ENCODE data around the gene IRF6. TPM values are rescaled to one million over a fixed set of nuclear protein-coding genes. Genes with fewer than 3 reads are reported as not detected.
"Not testable (repeated sequence)": the region's sequence is repeated elsewhere in the genome, so short reads cannot be mapped to it uniquely, and the experiment has no call there.

IRF6 gene
- polyA plus RNA-seq, 2 donors = 36.7 to 50.3 TPM

DNA sequence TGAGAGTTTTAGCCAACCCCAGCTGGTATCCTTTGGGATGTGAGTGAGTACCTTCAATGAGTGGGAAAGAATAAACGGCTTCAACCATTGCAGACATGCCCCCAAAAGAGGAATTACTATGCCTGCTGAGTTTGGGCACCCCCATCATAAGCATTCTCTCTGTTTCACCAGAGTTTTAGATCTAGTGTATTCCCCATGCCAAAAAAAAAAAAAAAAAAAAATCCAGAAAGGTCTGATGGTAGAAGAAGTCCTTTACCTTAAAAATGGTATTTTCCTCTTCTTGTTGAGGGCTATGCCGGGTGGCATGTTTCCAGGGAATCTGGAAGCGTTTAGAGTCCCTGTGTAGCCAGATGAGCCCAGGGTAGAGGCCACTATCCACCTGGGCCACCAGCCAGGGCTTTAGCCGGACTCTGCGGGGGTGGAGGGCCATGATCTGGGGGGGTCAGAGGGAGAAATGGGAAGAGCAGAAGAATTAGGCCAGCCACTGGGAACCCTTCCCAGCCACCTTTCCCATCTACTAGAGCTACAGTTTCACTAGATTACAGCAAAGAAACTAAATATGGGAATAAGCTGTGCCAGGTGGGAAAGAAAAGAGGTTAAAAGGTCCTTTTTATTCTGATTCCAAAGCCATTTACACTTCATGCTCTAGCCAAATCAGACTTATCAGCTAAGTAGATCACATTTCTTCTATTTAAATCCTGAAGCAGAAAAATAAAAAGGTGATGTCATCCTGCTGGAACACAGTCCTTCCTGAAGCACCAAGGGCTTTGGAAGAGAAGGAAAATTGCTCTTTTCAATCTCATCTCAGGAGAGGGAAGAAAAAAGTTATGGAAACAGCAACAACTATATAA lies 4.7 kb downstream of the IRF6 start:
- Histone ChIP-seq H3K4me1 (ENCODE audit: control insufficient read depth in 2 of 2, insufficient read depth in 2 of 2, low read length in 1 of 2) (peaks cover 0 to 6% of the 10 kb centered on the region in 2 donors), H3K27me3 (ENCODE audit: control insufficient read depth in 1 of 2, insufficient read depth in 2 of 2, low read length in 2 of 2) (no peaks in the 10 kb centered on the region), H3K36me3 (ENCODE audit: control insufficient read depth in 2 of 2, insufficient read depth in 2 of 2, low read length in 1 of 2) (peaks cover 2 to 10% of the 10 kb centered on the region in 2 donors), H3K4me3 (ENCODE audit: low read depth in 1 of 2, low read length in 2 of 2) (no peak overlapping the region), H3K9me3 (ENCODE audit: control insufficient read depth in 2 of 2, insufficient read depth in 1 of 2, low read depth in 1 of 2, low read length in 1 of 2) (no peaks in the 10 kb centered on the region), H3K27ac (ENCODE audit: low read depth in 2 of 2, low read length in 1 of 2) (no peak overlapping the region)
- 54 to 65% methylated on average over 5 of the region's 5 CpGs for WGBS, 2 donors

DNA sequence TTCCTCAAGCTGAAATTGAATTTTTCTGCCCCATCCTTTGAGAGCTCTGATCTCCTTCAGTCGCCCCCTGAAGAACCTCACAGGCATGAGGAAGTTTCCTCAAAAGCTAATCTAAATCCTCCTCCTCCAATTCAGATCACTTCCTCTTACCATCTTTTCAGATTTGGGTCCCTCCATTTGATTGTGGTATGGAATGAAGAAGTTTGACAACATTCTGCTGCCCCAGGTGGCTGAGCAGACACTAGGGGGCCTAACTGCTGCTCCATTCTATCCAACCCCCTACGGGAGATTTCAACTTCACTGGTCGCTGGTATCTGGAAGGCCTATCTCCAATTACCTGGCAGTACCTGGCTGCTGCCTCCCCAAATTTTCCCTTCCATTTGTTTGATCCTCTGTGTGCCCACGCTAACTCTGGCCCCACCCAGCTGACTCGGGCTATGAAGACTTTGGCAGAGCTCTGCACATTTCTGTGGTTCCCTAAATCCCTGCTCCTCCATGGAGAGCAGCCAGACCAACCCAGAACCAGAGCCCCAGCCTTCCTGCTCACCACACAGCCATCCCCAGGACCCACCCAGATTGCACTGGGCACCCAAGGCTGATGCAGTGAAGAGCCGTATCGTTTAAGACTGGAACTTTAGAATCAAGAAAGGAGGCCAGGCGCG lies 7.8 kb downstream of the IRF6 start:
- Histone ChIP-seq H3K27ac (ENCODE audit: low read depth in 2 of 2, low read length in 1 of 2) (peak overlapping the region in 1 of 2 donors; percentile 30), H3K4me1 (ENCODE audit: control insufficient read depth in 2 of 2, insufficient read depth in 2 of 2, low read length in 1 of 2) (peaks cover 0 to 6% of the 10 kb centered on the region in 2 donors)

DNA sequence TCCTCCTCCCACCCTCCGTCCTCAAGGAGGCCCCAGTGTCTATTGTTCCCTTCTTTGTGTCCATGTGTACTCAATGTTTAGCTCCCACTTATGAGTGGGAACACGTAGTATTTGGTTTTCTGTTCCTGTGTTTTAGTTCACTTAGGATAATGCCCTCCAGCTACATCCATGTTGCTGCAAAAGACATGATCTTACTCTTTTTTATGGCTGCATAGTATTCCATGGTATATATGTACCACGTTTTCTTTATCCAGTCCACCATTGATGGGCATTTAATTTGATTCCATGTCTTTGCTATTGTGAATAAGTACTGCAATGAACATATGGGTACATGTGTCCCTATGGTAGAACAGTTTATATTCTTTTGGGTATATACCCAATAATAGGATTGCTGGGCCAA lies 12.2 kb downstream of the IRF6 start:
- peaks cover 0 to 21% of the 10 kb centered on the region in 2 donors for H3K36me3 ChIP-seq (ENCODE audit: control insufficient read depth in 2 of 2, insufficient read depth in 2 of 2, low read length in 1 of 2)
- not testable (repeated sequence) for H3K27me3 ChIP-seq (ENCODE audit: control insufficient read depth in 1 of 2, insufficient read depth in 2 of 2, low read length in 2 of 2); H3K4me3 ChIP-seq (ENCODE audit: low read depth in 1 of 2, low read length in 2 of 2); H3K4me1 ChIP-seq (ENCODE audit: control insufficient read depth in 2 of 2, insufficient read depth in 2 of 2, low read length in 1 of 2); H3K9me3 ChIP-seq (ENCODE audit: control insufficient read depth in 2 of 2, insufficient read depth in 1 of 2, low read depth in 1 of 2, low read length in 1 of 2); H3K27ac ChIP-seq (ENCODE audit: low read depth in 2 of 2, low read length in 1 of 2)
- 86 to 91% methylated on average over 3 of the region's 3 CpGs for WGBS, 2 donors

More for the DNA sequence above, 7.8 kb downstream of the IRF6 start:
- Histone ChIP-seq H3K9me3 (ENCODE audit: control insufficient read depth in 2 of 2, insufficient read depth in 1 of 2, low read depth in 1 of 2, low read length in 1 of 2) (no peaks in the 10 kb centered on the region), H3K27me3 (ENCODE audit: control insufficient read depth in 1 of 2, insufficient read depth in 2 of 2, low read length in 2 of 2) (no peaks in the 10 kb centered on the region), H3K36me3 (ENCODE audit: control insufficient read depth in 2 of 2, insufficient read depth in 2 of 2, low read length in 1 of 2) (peaks cover 2 to 12% of the 10 kb centered on the region in 2 donors), H3K4me3 (ENCODE audit: low read depth in 1 of 2, low read length in 2 of 2) (no peak overlapping the region)
- 56 to 58% methylated on average over 9 of the region's 9 CpGs for whole genome bisulfite sequencing, 2 donors

DNA sequence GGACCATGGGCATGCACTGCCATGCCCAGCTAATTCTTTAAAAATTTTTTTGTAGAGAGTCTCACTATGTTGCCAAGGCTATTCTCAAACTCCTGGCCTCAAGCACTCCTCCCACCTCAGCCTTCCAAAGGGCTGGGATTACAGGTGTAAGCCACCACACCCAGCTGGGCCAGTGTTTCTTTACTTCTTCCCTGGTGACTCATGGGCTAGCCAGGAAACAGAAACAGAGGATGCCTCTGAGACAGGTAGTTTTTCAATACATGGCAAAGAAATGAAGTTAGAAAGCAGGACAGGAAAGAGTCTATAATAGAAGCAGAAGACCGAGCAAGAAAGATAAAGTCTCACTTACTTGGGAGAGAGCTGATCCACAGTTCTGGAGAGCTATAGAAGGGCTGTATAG lies 14.0 kb downstream of the IRF6 start:
- Histone ChIP-seq H3K4me1 (ENCODE audit: control insufficient read depth in 2 of 2, insufficient read depth in 2 of 2, low read length in 1 of 2) (peaks cover under 1 to 3% of the 10 kb centered on the region in 2 donors), H3K9me3 (ENCODE audit: control insufficient read depth in 2 of 2, insufficient read depth in 1 of 2, low read depth in 1 of 2, low read length in 1 of 2) (no peaks in the 10 kb centered on the region), H3K27me3 (ENCODE audit: control insufficient read depth in 1 of 2, insufficient read depth in 2 of 2, low read length in 2 of 2) (no peaks in the 10 kb centered on the region), H3K36me3 (ENCODE audit: control insufficient read depth in 2 of 2, insufficient read depth in 2 of 2, low read length in 1 of 2) (peaks cover 0 to 19% of the 10 kb centered on the region in 2 donors), H3K27ac (ENCODE audit: low read depth in 2 of 2, low read length in 1 of 2) (peak overlapping the region; percentile 57 to 79), H3K4me3 (ENCODE audit: low read depth in 1 of 2, low read length in 2 of 2) (no peak overlapping the region)
- WGBS, 2 donors = 8 to 37% methylated on average over 1 of the region's 1 CpG

DNA sequence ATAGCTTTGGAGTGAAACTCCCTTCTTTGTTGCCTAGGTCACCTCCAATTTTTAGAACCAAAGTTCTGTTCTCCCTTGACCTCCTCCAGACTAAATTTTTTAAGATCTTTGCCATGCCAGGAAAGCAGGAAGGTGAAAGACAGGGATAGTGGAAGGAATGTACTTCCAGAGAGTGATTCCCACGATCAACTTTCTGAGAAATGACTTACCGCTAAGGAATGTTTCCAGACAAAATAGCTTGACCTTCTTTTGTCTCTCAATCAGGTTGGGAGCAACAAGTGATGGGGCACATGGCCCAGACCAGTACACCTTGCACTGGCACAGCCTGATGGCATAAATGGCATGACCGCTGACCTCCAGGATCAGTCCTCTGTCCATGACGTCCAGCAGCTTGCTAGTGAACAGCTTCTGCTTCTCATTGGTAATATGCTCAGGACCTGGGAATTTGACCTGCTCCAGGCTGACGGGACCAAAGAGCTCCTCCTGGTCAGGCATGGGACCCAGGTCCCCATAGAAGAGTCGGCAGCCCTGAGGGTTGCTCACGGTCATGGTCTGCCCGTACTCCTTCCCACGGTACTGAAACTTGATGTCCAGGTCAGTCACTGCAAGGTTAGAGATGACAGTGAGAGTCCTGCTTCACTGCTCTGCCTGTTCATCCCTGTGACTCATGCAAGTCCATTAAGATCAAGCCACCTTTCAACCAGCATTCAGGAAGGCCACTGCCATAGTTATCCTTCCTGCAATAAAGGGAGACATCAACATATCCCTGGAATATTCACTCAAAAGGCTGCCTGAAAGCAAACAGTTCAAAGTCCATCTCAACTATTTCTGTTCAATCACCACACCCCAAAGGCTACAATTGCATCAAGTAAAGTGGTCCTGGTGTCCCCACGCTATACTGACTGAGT lies 15.4 kb downstream of the IRF6 start:
- Histone ChIP-seq H3K36me3 (ENCODE audit: control insufficient read depth in 2 of 2, insufficient read depth in 2 of 2, low read length in 1 of 2) (peaks cover 0 to 14% of the 10 kb centered on the region in 2 donors), H3K4me1 (ENCODE audit: control insufficient read depth in 2 of 2, insufficient read depth in 2 of 2, low read length in 1 of 2) (peaks cover 3% of the 10 kb centered on the region in 2 donors), H3K9me3 (ENCODE audit: control insufficient read depth in 2 of 2, insufficient read depth in 1 of 2, low read depth in 1 of 2, low read length in 1 of 2) (no peaks in the 10 kb centered on the region), H3K4me3 (ENCODE audit: low read depth in 1 of 2, low read length in 2 of 2) (no peak overlapping the region), H3K27ac (ENCODE audit: low read depth in 2 of 2, low read length in 1 of 2) (no peak overlapping the region), H3K27me3 (ENCODE audit: control insufficient read depth in 1 of 2, insufficient read depth in 2 of 2, low read length in 2 of 2) (no peaks in the 10 kb centered on the region)
- 86% methylated on average over 10 of the region's 10 CpGs for WGBS, 2 donors

DNA sequence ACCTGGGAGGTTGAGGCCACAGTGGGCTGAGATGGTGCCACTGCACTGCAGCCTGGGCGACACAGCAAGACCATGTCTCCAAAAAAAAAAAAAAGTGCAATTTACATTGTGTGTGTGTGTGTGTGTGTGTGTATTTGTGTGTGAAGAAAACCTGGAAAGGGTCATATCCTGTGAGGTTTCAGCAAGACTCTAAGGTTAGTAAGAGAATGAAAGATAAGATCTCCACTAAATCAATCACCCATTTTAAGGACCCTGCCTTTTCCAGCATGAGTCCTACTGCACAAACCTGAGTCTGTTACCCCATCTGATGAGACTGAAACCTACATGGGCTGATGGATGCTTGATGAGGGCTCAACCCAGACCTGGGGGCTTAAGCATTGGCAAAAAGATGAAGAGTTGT lies 16.7 kb downstream of the IRF6 start:
- Histone ChIP-seq H3K36me3 (ENCODE audit: control insufficient read depth in 2 of 2, insufficient read depth in 2 of 2, low read length in 1 of 2) (peaks cover 0 to 14% of the 10 kb centered on the region in 2 donors), H3K4me3 (ENCODE audit: low read depth in 1 of 2, low read length in 2 of 2) (no peak overlapping the region), H3K4me1 (ENCODE audit: control insufficient read depth in 2 of 2, insufficient read depth in 2 of 2, low read length in 1 of 2) (peaks cover 3% of the 10 kb centered on the region in 2 donors), H3K9me3 (ENCODE audit: control insufficient read depth in 2 of 2, insufficient read depth in 1 of 2, low read depth in 1 of 2, low read length in 1 of 2) (no peaks in the 10 kb centered on the region), H3K27me3 (ENCODE audit: control insufficient read depth in 1 of 2, insufficient read depth in 2 of 2, low read length in 2 of 2) (no peaks in the 10 kb centered on the region), H3K27ac (ENCODE audit: low read depth in 2 of 2, low read length in 1 of 2) (no peak overlapping the region)
- 80 to 98% methylated on average over 1 of the region's 1 CpG for WGBS, 2 donors

DNA sequence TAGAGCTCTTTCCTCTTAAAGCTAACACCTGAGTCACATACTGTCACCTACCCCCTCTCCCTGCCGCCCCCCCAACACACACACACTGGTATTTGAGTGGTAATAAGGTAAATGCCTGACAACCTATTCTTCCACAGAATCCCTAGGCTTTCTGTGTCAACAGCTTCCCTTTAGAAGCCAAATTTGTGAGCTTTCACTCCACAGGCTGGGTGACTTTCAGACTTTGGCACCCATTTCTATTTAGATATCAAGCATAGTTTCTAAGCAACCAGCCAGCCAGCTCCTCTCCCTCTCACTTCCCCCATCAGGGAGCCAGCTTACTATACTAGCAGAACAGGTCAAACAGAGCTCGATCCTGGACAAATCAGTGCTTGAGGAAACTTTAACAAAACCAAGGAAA lies 18.4 kb downstream of the IRF6 start:
- 35 to 38% methylated on average over 2 of the region's 2 CpGs for WGBS, 2 donors
- peaks cover 3% of the 10 kb centered on the region in 2 donors for H3K4me1 ChIP-seq (ENCODE audit: control insufficient read depth in 2 of 2, insufficient read depth in 2 of 2, low read length in 1 of 2)

DNA sequence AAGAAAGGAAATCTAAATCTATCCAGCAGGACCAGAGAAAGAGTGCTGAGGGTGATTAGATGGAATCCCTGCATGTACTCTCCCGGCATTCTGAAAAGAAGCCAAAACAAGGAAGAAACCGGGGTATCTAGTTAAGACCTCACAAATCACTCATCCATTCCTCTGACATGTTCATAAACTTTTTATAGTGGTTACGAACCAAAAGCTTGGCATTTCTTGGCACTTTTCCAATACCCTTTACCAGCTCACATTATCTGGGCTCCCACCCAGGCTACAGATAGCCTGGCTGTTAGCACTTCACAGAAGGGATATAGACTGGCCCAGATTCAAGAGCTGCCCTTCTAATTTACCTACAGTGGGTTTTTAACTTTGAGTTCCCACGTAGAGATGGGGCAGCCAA lies 19.8 kb downstream of the IRF6 start:
- H3K9me3 ChIP-seq (ENCODE audit: control insufficient read depth in 2 of 2, insufficient read depth in 1 of 2, low read depth in 1 of 2, low read length in 1 of 2) = no peaks in the 10 kb centered on the region
- H3K27ac ChIP-seq (ENCODE audit: low read depth in 2 of 2, low read length in 1 of 2) = peak overlapping the region; percentile 10 to 63
- H3K4me3 ChIP-seq (ENCODE audit: low read depth in 1 of 2, low read length in 2 of 2) = no peak overlapping the region
- H3K27me3 ChIP-seq (ENCODE audit: control insufficient read depth in 1 of 2, insufficient read depth in 2 of 2, low read length in 2 of 2) = no peaks in the 10 kb centered on the region
- peaks cover 0 to 3% of the 10 kb centered on the region in 2 donors for H3K4me1 ChIP-seq (ENCODE audit: control insufficient read depth in 2 of 2, insufficient read depth in 2 of 2, low read length in 1 of 2)
- peaks cover 0 to 16% of the 10 kb centered on the region in 2 donors for H3K36me3 ChIP-seq (ENCODE audit: control insufficient read depth in 2 of 2, insufficient read depth in 2 of 2, low read length in 1 of 2)
- 40% methylated on average over 4 of the region's 4 CpGs for WGBS, 2 donors

More for the DNA sequence above, 18.4 kb downstream of the IRF6 start:
- Histone ChIP-seq H3K36me3 (ENCODE audit: control insufficient read depth in 2 of 2, insufficient read depth in 2 of 2, low read length in 1 of 2) (peaks cover 0 to 14% of the 10 kb centered on the region in 2 donors), H3K27ac (ENCODE audit: low read depth in 2 of 2, low read length in 1 of 2) (peak overlapping the region; percentile 70 to 93), H3K9me3 (ENCODE audit: control insufficient read depth in 2 of 2, insufficient read depth in 1 of 2, low read depth in 1 of 2, low read length in 1 of 2) (no peaks in the 10 kb centered on the region), H3K4me3 (ENCODE audit: low read depth in 1 of 2, low read length in 2 of 2) (no peak overlapping the region), H3K27me3 (ENCODE audit: control insufficient read depth in 1 of 2, insufficient read depth in 2 of 2, low read length in 2 of 2) (no peaks in the 10 kb centered on the region)

DNA sequence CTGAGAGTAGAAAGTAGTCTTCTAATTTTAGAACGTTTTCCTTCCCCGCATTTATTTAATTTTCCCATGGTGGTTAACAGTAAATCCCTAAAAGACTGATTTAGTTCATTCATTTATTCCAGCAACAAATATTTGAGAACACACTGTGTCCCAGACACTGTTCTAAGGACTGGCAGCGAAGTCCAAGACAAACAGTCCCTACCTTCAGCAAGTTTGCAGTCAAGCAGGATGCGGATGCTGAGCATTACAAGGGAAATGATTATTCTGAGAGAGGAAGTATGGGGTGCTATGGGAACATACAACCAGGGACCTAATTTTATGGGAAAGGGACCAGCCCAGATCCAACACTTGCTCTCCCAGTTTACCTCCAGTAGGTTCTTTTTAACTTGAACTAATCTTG lies 20.4 kb downstream of the IRF6 start:
- peak overlapping the region; percentile 85 to 91 for H3K27ac ChIP-seq (ENCODE audit: low read depth in 2 of 2, low read length in 1 of 2)
- H3K4me3 ChIP-seq (ENCODE audit: low read depth in 1 of 2, low read length in 2 of 2) = no peak overlapping the region

More for the DNA sequence above, 20.4 kb downstream of the IRF6 start:
- H3K9me3 ChIP-seq (ENCODE audit: control insufficient read depth in 2 of 2, insufficient read depth in 1 of 2, low read depth in 1 of 2, low read length in 1 of 2) = no peaks in the 10 kb centered on the region
- H3K27me3 ChIP-seq (ENCODE audit: control insufficient read depth in 1 of 2, insufficient read depth in 2 of 2, low read length in 2 of 2) = no peaks in the 10 kb centered on the region
- WGBS, 2 donors = 92 to 95% methylated on average over 4 of the region's 4 CpGs
- peaks cover 0 to 11% of the 10 kb centered on the region in 2 donors for H3K36me3 ChIP-seq (ENCODE audit: control insufficient read depth in 2 of 2, insufficient read depth in 2 of 2, low read length in 1 of 2)
- peaks cover 0 to 3% of the 10 kb centered on the region in 2 donors for H3K4me1 ChIP-seq (ENCODE audit: control insufficient read depth in 2 of 2, insufficient read depth in 2 of 2, low read length in 1 of 2)

All from esophagus (tissue), 2 donors.